ENCODE data around the gene HBA1. TPM values are rescaled to one million over a fixed set of nuclear protein-coding genes. Genes with fewer than 3 reads are reported as not detected.

The HBA1 gene
- total and polyA plus RNA-seq, 2 donors (not counting 3 experiments of a cell fraction or from before 2014, with no cell fraction given) = not detected

DNA sequence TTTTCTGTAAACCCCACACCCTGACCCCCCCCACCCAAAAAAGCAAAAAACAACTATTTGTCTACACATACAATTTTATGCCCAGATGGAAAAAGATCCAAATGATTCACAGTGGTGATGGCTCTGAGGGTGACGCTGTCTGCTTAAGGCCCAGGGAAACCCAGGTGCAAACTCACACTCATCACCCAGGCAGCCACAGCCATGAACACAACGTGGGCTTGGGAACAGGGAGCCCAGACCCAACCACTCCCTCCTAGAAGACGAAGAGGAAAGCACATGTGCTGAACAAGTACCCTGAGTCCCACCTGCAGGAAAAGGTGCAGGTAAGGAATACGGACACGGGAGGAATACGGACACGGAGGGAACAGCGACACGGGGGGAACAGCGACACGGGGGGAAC is 9.2 kb downstream of the HBA1 start:
- no peak overlapping the region for H3K4me3 ChIP-seq (replicated peaks in 1 of 3; ENCODE audit: insufficient read depth in 1 of 3, low read depth in 1 of 3, low read length in 3 of 3)
- peaks cover 5% of the 10 kb centered on the region for H3K4me1 ChIP-seq (ENCODE audit: control insufficient read depth, extremely low read depth, insufficient read depth, low read length)
- no peak overlapping the region for H3K4me2 ChIP-seq (ENCODE audit: insufficient read depth, low read length)
- ChIA-PET POLR2A (no interaction called here), CTCF (no interaction called here)
- DNase-seq (ENCODE audit: low read depth, low spot score) (no peak), FAIRE-seq (no peak)
- intact Hi-C loops (cut with micrococcal nuclease) = no loop called here
- dilution Hi-C loops (cut with MboI; ENCODE audit: extremely low pct_ligation_motif_present, low sequenced_read_pairs) = no loop called here
- no peaks in the 10 kb centered on the region for H3K9me3 ChIP-seq (replicated peaks; ENCODE audit: control insufficient read depth, insufficient read depth, low read length)
- H3K27ac ChIP-seq (ENCODE audit: insufficient read depth, low read depth, low read length) = no peak overlapping the region
- H3K36me3 ChIP-seq (ENCODE audit: control insufficient read depth in 2 of 2, extremely low read depth in 1 of 2, insufficient read depth in 2 of 2, low read length in 2 of 2) = peaks cover 12 to 24% of the 10 kb centered on the region in 2 experiments
- H3K9me1 ChIP-seq (replicated peaks; ENCODE audit: control insufficient read depth, extremely low read depth, insufficient read depth, low read length) = no peaks in the 10 kb centered on the region
- no peaks in the 10 kb centered on the region for H4K20me1 ChIP-seq (replicated peaks; ENCODE audit: control insufficient read depth, extremely low read depth, insufficient read depth, low read length)
- no TSS peak for BruUV-seq (replicated peaks)
- no peak overlapping the region for H2AFZ ChIP-seq (ENCODE audit: low read depth, low read length)
- no peaks in the 10 kb centered on the region for H3K27me3 ChIP-seq (ENCODE audit: control insufficient read depth in 2 of 2, insufficient read depth in 2 of 2, low read length in 2 of 2)
- no peak overlapping the region for H3K9ac ChIP-seq (replicated peaks; ENCODE audit: extremely low read depth, insufficient read depth, low read length)
- no peaks in the 10 kb centered on the region for H3K79me2 ChIP-seq (ENCODE audit: control insufficient read depth, insufficient read depth, low read length)
- TF ChIP-seq POLR2A (IDR thresholded peaks at IDR 0.05; ENCODE audit: low read depth, low read length) (no peak), MAX (IDR thresholded peaks at IDR 0.05; ENCODE audit: insufficient read depth, insufficient read length) (no peak), EZH2 (IDR thresholded peaks at IDR 0.05; ENCODE audit: borderline replicate concordance, low read depth, low read length, severe bottlenecking) (no peak), POLR2AphosphoS5 (IDR thresholded peaks at IDR 0.05; ENCODE audit: insufficient read depth, low read depth, low read length) (no peak), FOS (IDR thresholded peaks at IDR 0.05; ENCODE audit: borderline replicate concordance, insufficient read depth, low read length) (no peak), MYC (IDR thresholded peaks at IDR 0.05; ENCODE audit: low read depth, low read length) (no peak)
- TF ChIP-seq, protein P1, sequence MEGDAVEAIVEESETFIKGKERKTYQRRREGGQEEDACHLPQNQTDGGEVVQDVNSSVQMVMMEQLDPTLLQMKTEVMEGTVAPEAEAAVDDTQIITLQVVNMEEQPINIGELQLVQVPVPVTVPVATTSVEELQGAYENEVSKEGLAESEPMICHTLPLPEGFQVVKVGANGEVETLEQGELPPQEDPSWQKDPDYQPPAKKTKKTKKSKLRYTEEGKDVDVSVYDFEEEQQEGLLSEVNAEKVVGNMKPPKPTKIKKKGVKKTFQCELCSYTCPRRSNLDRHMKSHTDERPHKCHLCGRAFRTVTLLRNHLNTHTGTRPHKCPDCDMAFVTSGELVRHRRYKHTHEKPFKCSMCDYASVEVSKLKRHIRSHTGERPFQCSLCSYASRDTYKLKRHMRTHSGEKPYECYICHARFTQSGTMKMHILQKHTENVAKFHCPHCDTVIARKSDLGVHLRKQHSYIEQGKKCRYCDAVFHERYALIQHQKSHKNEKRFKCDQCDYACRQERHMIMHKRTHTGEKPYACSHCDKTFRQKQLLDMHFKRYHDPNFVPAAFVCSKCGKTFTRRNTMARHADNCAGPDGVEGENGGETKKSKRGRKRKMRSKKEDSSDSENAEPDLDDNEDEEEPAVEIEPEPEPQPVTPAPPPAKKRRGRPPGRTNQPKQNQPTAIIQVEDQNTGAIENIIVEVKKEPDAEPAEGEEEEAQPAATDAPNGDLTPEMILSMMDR (IDR thresholded peaks at IDR 0.05; ENCODE audit: extremely low read depth in 1 of 2, insufficient read depth in 1 of 2, low read depth in 1 of 2, low read length in 2 of 2) = no peak

Data from endothelial cell of umbilical vein (primary cell).